Fibroblast of lung (primary cell): ENCODE data around the gene PHEX. TPM values are rescaled to one million over a fixed set of nuclear protein-coding genes. Genes with fewer than 3 reads are reported as not detected.

Source experiments
- DNase-seq, 2 donors: peaks; one replicate each; pipeline versions ENCODE4 v3.0.0 to v3.0.0-alpha.2; 2010; ENCODE audit warnings: low read depth in 2 of 2
- H2AFZ ChIP-seq: 2 replicates; pipeline ENCODE4 v1.5.1; 2012; ENCODE audit warnings: low read length, control low read depth, inconsistent platforms
- H3K27ac ChIP-seq: 2 replicates; pipeline ENCODE4 v1.5.1; 2011; ENCODE audit warnings: low read length, control low read depth; ENCODE audit not compliant: insufficient read depth
- H3K27me3 ChIP-seq: 2 replicates; pipeline ENCODE4 v1.5.1; 2011; ENCODE audit warnings: mild to moderate bottlenecking, low read length; ENCODE audit not compliant: control insufficient read depth, insufficient read depth
- H3K36me3 ChIP-seq: 2 replicates; pipeline ENCODE4 v1.5.1; 2011; ENCODE audit warnings: low read length; ENCODE audit not compliant: control insufficient read depth, insufficient read depth
- H3K4me1 ChIP-seq: 2 replicates; pipeline ENCODE4 v1.5.1; 2011; ENCODE audit warnings: low read length; ENCODE audit not compliant: control insufficient read depth, insufficient read depth; ENCODE audit errors: extremely low read depth
- H3K4me2 ChIP-seq: 2 replicates; pipeline ENCODE4 v1.5.1; 2011; ENCODE audit warnings: low read length, control low read depth; ENCODE audit not compliant: insufficient read depth; ENCODE audit errors: extremely low read depth
- H3K4me3 ChIP-seq, 4 experiments: fragments of 200-600 bp in 1 of 4; sonication (generic) in 1 of 4; replicated peaks in 1 of 4; 2 replicates each; pipeline ENCODE4 v1.5.1; 2011 to 2016; ENCODE audit warnings: low read length in 4 of 4, low read depth in 3 of 4, mild to moderate bottlenecking in 3 of 4, control low read depth in 2 of 4, inconsistent platforms in 1 of 4, mixed read lengths in 1 of 4; ENCODE audit not compliant: insufficient read depth in 1 of 4; ENCODE audit errors: control extremely low read depth in 1 of 4
- H3K79me2 ChIP-seq: 2 replicates; pipeline ENCODE4 v1.5.1; 2012; ENCODE audit warnings: mild to moderate bottlenecking, low read length, inconsistent platforms; ENCODE audit not compliant: control insufficient read depth, insufficient read depth
- H3K9ac ChIP-seq: 2 replicates; pipeline ENCODE4 v1.5.1; 2011; ENCODE audit warnings: mild to moderate bottlenecking, low read length, control low read depth; ENCODE audit not compliant: insufficient read depth
- H3K9me3 ChIP-seq: 2 replicates; pipeline ENCODE4 v1.5.1; 2012; ENCODE audit warnings: low read depth, low read length; ENCODE audit not compliant: control insufficient read depth, insufficient read depth
- H4K20me1 ChIP-seq: 2 replicates; pipeline ENCODE4 v1.5.1; 2011; ENCODE audit warnings: low read length; ENCODE audit not compliant: control insufficient read depth, insufficient read depth; ENCODE audit errors: extremely low read depth
- EZH2 ChIP-seq: IDR thresholded peaks from 2 replicates; pipeline ENCODE4 v1.5.1; 2012; ENCODE audit warnings: low read length, control low read depth, mild to moderate bottlenecking; ENCODE audit errors: missing control alignments
- polyA plus RNA-seq, 2 donors: library from polyadenylated mRNA; depleted of rRNA in 1 of 2; stranded (reverse) in 1 of 2; unstranded in 1 of 2; fragments of >200 nt; gene quantifications; 2 replicates each; pipeline ENCODE4 v1.2.1, GENCODE V29; 2011 to 2012; ENCODE audit warnings: missing spikeins in 1 of 2
- total RNA-seq: library from RNA; depleted of rRNA; stranded (reverse); fragments of >200 nt; gene quantifications from 2 replicates; pipeline ENCODE4 v1.2.1, GENCODE V29; 2014
- TF ChIP-seq, protein P1 (sequence below), 2 donors: IDR thresholded peaks in 1 of 2; conservative IDR thresholded peaks in 1 of 2; 1 replicate in 1 of 2; 2 replicates in 1 of 2; pipeline ENCODE4 v1.5.1; 2011 to 2012; ENCODE audit warnings: low read length in 2 of 2, control low read depth in 1 of 2, inconsistent platforms in 1 of 2, low read depth in 1 of 2, mild to moderate bottlenecking in 1 of 2

PHEX gene
- total and polyA plus RNA-seq, 2 donors (not counting 1 experiment from before 2014, with no cell fraction given): 1.2 to 1.7 TPM

DNA sequence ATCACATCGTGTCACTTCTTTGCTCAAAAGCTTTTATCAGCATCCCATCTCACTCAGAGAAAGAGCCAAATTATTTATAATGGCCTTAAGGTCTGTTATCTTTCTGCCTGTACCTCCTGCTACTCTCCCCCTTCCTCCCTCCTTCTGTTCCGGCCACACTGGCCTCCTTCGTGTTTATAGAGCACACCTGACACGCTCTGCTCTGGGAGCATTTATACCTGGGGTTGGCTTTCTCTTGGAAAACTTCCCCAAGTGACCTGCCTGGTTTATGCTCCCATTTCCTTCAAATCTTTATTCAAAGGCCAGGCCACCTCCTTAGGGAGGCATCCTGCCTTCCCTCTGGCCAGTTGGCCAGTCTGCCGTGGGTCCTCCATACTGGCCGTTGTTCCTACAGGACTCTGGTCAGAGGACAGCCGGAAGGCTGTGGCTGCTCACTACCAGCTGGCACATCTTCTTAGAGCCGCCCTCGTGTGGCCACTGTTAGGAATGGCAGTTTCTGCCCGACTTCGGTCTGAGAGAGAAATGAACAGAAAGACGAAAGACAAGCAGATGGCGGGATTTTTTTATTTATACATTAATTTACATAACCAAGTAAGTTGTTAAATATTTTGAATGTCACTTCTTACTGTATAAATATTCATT lies 160.4 kb downstream of the PHEX start:
- Histone ChIP-seq H3K4me1 (no peaks in the 10 kb centered on the region), H2AFZ (no peak overlapping the region), H3K27me3 (no peaks in the 10 kb centered on the region), H3K4me2 (no peak overlapping the region), H3K79me2 (no peaks in the 10 kb centered on the region), H3K27ac (no peak overlapping the region), H3K9me3 (no peaks in the 10 kb centered on the region), H3K4me3 (no peak overlapping the region), H3K9ac (no peak overlapping the region), H4K20me1 (no peaks in the 10 kb centered on the region), H3K36me3 (no peaks in the 10 kb centered on the region)
- DNase-seq: peak; percentile 32 to 59
- TF ChIP-seq EZH2: no peak
- TF ChIP-seq, protein P1, sequence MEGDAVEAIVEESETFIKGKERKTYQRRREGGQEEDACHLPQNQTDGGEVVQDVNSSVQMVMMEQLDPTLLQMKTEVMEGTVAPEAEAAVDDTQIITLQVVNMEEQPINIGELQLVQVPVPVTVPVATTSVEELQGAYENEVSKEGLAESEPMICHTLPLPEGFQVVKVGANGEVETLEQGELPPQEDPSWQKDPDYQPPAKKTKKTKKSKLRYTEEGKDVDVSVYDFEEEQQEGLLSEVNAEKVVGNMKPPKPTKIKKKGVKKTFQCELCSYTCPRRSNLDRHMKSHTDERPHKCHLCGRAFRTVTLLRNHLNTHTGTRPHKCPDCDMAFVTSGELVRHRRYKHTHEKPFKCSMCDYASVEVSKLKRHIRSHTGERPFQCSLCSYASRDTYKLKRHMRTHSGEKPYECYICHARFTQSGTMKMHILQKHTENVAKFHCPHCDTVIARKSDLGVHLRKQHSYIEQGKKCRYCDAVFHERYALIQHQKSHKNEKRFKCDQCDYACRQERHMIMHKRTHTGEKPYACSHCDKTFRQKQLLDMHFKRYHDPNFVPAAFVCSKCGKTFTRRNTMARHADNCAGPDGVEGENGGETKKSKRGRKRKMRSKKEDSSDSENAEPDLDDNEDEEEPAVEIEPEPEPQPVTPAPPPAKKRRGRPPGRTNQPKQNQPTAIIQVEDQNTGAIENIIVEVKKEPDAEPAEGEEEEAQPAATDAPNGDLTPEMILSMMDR (conservative IDR thresholded peaks at IDR 0.05 in 1 of 2, IDR thresholded peaks at IDR 0.05 in 1 of 2; ENCODE audit: low read depth in 1 of 2, low read length in 2 of 2): peak; percentile 50 to 68

DNA sequence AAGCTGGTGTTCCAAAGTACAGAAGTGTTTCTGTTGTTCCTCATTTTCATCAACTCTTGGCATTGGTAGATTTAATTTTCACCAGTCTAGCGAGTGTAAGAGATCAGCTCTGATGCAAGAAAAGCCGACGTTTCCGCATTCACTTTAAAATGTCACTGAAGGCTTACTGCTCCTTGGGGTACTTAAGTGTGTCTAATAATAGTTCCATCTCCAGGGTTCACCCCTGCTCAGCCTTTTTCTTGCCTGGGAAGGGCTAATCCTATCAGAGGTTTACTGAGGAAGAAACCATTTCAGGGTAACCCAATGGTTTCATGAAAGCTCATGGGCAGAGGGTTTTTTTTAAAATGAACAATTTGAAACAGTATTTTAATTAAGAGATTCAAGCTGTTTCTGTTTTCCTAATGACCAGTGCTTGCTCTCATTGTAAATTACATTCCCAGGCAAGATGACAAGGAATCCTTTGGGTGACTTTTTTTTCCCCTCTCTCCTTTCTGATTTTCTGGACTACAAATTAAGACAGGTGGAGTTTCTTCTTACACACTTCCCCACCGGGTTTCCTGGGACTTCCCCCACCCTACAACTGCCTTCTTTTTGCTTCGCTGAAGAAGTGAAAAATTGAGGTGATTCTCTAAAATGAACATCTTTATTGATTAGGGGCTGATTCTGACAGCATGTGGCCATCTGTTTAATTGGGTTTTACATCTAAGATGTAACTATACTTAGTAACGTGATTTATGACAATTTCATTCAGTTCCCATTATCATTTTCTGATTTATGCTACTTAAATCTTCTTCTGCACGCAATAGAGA lies 161.9 kb downstream of the PHEX start:
- no peak for TF ChIP-seq EZH2
- TF ChIP-seq, protein P1 (conservative IDR thresholded peaks at IDR 0.05 in 1 of 2, IDR thresholded peaks at IDR 0.05 in 1 of 2; ENCODE audit: low read depth in 1 of 2, low read length in 2 of 2): no peak
- H3K9ac ChIP-seq: no peak overlapping the region
- H3K4me3 ChIP-seq: no peak overlapping the region
- no peaks in the 10 kb centered on the region for H4K20me1 ChIP-seq
- H3K27me3 ChIP-seq: no peaks in the 10 kb centered on the region
- DNase-seq: no peak
- no peak overlapping the region for H3K4me2 ChIP-seq
- H3K79me2 ChIP-seq: no peaks in the 10 kb centered on the region
- no peak overlapping the region for H2AFZ ChIP-seq
- no peak overlapping the region for H3K27ac ChIP-seq
- no peaks in the 10 kb centered on the region for H3K36me3 ChIP-seq
- H3K4me1 ChIP-seq: no peaks in the 10 kb centered on the region
- H3K9me3 ChIP-seq: no peaks in the 10 kb centered on the region

DNA sequence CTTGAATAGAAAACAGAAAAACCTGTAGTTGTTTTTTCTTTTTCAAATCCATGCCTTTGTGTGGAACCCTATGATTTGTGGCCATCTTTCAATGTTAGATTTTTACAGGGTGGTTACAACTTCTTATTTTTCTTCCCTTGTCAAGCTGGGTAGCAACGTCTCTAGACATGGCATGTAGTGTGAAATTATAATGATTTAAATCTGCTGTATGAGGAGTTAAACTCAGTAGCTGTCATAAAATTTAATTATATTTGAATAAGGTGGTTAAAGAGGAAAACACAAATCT lies 162.5 kb downstream of the PHEX start:
- H3K4me3 ChIP-seq: no peak overlapping the region

More for the DNA sequence above, 162.5 kb downstream of the PHEX start:
- H3K79me2 ChIP-seq: no peaks in the 10 kb centered on the region
- H2AFZ ChIP-seq: no peak overlapping the region
- no peaks in the 10 kb centered on the region for H3K4me1 ChIP-seq
- no peaks in the 10 kb centered on the region for H3K36me3 ChIP-seq
- no peaks in the 10 kb centered on the region for H3K27me3 ChIP-seq
- no peak overlapping the region for H3K9ac ChIP-seq
- no peak overlapping the region for H3K4me2 ChIP-seq
- no peaks in the 10 kb centered on the region for H3K9me3 ChIP-seq
- no peak overlapping the region for H3K27ac ChIP-seq
- no peaks in the 10 kb centered on the region for H4K20me1 ChIP-seq
- DNase-seq: no peak
- no peak for TF ChIP-seq EZH2
- TF ChIP-seq, protein P1 (conservative IDR thresholded peaks at IDR 0.05 in 1 of 2, IDR thresholded peaks at IDR 0.05 in 1 of 2; ENCODE audit: low read depth in 1 of 2, low read length in 2 of 2): no peak
